ENCODE measurements around the gene EID3.

DNA sequence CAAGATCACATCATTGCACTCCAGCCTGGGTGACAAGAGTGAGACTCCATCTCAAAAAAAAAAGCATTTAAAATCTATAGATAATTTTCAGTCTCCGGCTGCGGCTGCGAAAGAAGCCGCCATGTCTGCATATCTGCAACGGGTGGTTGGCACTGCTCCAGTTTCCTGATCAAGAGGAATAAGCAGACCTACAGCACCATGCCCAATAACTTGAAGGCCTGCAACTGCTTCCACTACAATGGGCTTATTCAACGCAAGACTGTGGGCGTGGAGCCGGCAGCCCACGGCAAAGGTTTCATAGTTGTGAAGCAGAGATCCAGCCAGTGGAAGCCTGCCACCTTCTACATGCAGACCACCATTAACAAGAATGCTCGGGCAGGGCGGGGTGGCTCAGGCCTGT, 30.6 kb upstream of the EID3 start:
- TF ChIP-seq CHD2 (IDR thresholded peaks at IDR 0.05; ENCODE audit: low read length) = no peak
- TF ChIP-seq, protein P1, sequence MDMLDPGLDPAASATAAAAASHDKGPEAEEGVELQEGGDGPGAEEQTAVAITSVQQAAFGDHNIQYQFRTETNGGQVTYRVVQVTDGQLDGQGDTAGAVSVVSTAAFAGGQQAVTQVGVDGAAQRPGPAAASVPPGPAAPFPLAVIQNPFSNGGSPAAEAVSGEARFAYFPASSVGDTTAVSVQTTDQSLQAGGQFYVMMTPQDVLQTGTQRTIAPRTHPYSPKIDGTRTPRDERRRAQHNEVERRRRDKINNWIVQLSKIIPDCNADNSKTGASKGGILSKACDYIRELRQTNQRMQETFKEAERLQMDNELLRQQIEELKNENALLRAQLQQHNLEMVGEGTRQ (IDR thresholded peaks at IDR 0.05; ENCODE audit: low read length) = no peak
- TF ChIP-seq, protein P2, sequence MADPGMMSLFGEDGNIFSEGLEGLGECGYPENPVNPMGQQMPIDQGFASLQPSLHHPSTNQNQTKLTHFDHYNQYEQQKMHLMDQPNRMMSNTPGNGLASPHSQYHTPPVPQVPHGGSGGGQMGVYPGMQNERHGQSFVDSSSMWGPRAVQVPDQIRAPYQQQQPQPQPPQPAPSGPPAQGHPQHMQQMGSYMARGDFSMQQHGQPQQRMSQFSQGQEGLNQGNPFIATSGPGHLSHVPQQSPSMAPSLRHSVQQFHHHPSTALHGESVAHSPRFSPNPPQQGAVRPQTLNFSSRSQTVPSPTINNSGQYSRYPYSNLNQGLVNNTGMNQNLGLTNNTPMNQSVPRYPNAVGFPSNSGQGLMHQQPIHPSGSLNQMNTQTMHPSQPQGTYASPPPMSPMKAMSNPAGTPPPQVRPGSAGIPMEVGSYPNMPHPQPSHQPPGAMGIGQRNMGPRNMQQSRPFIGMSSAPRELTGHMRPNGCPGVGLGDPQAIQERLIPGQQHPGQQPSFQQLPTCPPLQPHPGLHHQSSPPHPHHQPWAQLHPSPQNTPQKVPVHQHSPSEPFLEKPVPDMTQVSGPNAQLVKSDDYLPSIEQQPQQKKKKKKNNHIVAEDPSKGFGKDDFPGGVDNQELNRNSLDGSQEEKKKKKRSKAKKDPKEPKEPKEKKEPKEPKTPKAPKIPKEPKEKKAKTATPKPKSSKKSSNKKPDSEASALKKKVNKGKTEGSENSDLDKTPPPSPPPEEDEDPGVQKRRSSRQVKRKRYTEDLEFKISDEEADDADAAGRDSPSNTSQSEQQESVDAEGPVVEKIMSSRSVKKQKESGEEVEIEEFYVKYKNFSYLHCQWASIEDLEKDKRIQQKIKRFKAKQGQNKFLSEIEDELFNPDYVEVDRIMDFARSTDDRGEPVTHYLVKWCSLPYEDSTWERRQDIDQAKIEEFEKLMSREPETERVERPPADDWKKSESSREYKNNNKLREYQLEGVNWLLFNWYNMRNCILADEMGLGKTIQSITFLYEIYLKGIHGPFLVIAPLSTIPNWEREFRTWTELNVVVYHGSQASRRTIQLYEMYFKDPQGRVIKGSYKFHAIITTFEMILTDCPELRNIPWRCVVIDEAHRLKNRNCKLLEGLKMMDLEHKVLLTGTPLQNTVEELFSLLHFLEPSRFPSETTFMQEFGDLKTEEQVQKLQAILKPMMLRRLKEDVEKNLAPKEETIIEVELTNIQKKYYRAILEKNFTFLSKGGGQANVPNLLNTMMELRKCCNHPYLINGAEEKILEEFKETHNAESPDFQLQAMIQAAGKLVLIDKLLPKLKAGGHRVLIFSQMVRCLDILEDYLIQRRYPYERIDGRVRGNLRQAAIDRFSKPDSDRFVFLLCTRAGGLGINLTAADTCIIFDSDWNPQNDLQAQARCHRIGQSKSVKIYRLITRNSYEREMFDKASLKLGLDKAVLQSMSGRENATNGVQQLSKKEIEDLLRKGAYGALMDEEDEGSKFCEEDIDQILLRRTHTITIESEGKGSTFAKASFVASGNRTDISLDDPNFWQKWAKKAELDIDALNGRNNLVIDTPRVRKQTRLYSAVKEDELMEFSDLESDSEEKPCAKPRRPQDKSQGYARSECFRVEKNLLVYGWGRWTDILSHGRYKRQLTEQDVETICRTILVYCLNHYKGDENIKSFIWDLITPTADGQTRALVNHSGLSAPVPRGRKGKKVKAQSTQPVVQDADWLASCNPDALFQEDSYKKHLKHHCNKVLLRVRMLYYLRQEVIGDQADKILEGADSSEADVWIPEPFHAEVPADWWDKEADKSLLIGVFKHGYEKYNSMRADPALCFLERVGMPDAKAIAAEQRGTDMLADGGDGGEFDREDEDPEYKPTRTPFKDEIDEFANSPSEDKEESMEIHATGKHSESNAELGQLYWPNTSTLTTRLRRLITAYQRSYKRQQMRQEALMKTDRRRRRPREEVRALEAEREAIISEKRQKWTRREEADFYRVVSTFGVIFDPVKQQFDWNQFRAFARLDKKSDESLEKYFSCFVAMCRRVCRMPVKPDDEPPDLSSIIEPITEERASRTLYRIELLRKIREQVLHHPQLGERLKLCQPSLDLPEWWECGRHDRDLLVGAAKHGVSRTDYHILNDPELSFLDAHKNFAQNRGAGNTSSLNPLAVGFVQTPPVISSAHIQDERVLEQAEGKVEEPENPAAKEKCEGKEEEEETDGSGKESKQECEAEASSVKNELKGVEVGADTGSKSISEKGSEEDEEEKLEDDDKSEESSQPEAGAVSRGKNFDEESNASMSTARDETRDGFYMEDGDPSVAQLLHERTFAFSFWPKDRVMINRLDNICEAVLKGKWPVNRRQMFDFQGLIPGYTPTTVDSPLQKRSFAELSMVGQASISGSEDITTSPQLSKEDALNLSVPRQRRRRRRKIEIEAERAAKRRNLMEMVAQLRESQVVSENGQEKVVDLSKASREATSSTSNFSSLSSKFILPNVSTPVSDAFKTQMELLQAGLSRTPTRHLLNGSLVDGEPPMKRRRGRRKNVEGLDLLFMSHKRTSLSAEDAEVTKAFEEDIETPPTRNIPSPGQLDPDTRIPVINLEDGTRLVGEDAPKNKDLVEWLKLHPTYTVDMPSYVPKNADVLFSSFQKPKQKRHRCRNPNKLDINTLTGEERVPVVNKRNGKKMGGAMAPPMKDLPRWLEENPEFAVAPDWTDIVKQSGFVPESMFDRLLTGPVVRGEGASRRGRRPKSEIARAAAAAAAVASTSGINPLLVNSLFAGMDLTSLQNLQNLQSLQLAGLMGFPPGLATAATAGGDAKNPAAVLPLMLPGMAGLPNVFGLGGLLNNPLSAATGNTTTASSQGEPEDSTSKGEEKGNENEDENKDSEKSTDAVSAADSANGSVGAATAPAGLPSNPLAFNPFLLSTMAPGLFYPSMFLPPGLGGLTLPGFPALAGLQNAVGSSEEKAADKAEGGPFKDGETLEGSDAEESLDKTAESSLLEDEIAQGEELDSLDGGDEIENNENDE (IDR thresholded peaks at IDR 0.05; ENCODE audit: insufficient replicate concordance, low read length) = no peak
- TF ChIP-seq, protein P3, sequence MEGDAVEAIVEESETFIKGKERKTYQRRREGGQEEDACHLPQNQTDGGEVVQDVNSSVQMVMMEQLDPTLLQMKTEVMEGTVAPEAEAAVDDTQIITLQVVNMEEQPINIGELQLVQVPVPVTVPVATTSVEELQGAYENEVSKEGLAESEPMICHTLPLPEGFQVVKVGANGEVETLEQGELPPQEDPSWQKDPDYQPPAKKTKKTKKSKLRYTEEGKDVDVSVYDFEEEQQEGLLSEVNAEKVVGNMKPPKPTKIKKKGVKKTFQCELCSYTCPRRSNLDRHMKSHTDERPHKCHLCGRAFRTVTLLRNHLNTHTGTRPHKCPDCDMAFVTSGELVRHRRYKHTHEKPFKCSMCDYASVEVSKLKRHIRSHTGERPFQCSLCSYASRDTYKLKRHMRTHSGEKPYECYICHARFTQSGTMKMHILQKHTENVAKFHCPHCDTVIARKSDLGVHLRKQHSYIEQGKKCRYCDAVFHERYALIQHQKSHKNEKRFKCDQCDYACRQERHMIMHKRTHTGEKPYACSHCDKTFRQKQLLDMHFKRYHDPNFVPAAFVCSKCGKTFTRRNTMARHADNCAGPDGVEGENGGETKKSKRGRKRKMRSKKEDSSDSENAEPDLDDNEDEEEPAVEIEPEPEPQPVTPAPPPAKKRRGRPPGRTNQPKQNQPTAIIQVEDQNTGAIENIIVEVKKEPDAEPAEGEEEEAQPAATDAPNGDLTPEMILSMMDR (IDR thresholded peaks at IDR 0.05; ENCODE audit: control extremely low read depth in 1 of 3, insufficient read depth in 1 of 3, low read depth in 1 of 3, low read length in 3 of 3) = no peak
- TF ChIP-seq CEBPB (IDR thresholded peaks at IDR 0.05; ENCODE audit: low read depth, low read length) = no peak
- no peak for TF ChIP-seq SIRT6 (IDR thresholded peaks at IDR 0.05; ENCODE audit: low read length)
- no peak for TF ChIP-seq POLR2AphosphoS5 (IDR thresholded peaks at IDR 0.05; ENCODE audit: low read depth, low read length)
- TF ChIP-seq TEAD4 (IDR thresholded peaks at IDR 0.05; ENCODE audit: low read depth, low read length) = no peak
- TF ChIP-seq EP300 (IDR thresholded peaks at IDR 0.05; ENCODE audit: borderline replicate concordance in 1 of 2, low read depth in 2 of 2, low read length in 2 of 2) = no peak
- TF ChIP-seq, protein P4, sequence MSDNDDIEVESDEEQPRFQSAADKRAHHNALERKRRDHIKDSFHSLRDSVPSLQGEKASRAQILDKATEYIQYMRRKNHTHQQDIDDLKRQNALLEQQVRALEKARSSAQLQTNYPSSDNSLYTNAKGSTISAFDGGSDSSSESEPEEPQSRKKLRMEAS (IDR thresholded peaks at IDR 0.05) = no peak
